ENCODE results near the gene MRPS18A. TPM values are rescaled to one million over a fixed set of nuclear protein-coding genes. Genes with fewer than 3 reads are reported as not detected.

Gene MRPS18A
- 33.0 and 39.1 TPM in 2 replicates for total RNA-seq (2012; rRNA removed)

DNA sequence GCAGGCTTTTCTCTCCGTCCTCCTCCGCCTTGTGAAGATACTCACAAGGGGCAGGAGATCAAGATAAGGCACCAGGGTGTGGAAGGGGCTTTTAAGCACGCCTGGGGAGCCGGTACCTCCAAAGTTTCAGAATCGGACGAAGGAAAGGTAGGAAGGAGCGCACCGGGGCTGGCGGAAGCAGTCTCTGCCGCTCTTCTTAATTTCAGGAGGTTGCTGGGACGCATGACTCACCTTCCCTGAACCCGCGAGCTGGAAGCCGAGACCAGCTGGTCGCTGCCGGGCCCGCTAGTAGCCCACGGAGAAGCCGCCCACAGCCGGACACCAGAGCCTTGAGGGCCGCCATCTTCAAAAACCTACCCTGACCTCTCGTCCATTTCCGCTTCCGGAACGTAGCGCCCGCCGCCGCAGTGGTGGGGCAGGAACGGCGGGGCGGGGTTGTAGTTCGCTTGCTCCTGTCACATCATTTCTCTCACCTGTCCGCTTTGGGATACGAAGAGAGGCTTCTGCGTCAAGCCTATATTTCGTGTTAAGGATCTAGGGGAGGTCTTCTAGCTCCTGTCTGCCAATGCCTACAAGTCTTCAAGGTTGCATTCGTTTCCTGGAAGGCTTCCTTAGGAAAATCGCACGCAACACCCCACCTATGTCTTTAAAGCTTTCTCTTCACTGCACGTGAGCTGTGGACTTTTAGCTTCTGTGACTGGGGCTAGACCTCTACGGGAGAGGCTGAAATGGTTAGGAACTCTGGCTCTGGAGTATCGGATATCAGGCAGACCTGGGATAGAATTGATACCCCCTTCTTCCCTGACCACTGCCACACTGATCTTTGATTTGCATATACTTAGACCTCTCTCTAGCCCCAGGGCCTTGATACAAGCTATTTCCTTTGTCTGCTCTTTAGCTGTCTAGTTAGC, at the start of gene MRPS18A:
TSS of gene MRPS18A (minus strand) at position 355 of the 911 bp plus-strand sequence. CDS start at position 343, 12 bp downstream.
- H3K4me1 ChIP-seq (ENCODE audit: control insufficient read depth, insufficient read depth, low read length) = peaks cover 16% of the 10 kb centered on the region
- peak within 1 kb of the TSS; percentile 87 for H3K4me2 ChIP-seq (ENCODE audit: low read length)
- no peaks in the 10 kb centered on the region for H3K27me3 ChIP-seq (ENCODE audit: control insufficient read depth, insufficient read depth, low read length)
- peak within 1 kb of the TSS; percentile 88 for H3K9ac ChIP-seq (ENCODE audit: low read depth, low read length)
- no peaks in the 10 kb centered on the region for H3K9me3 ChIP-seq (replicated peaks; ENCODE audit: low read length)
- H3K36me3 ChIP-seq (ENCODE audit: insufficient read depth, low read length) = peaks cover 4% of the 10 kb centered on the region
- H3K4me3 ChIP-seq (ENCODE audit: low read length) = peak within 1 kb of the TSS; percentile 80

DNA sequence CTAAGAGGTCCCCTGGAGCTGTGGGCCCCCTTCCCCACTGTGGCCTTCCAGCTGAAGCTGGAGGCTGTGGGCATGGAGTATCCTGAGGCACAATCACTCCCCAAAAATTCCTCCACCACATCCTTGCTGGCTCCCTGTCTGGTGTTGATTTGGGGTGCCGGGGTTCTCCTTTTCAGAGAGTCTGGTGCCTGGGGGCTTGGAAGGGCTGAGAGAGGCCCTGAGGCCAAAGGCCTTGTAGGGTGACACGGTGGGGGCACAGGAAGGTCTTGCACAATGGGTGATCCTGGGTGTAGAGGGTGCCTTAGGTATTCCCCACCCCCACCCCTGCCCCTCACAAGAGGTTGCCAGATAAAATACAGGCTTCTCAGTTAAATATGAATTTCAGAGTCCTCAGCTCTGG, 49.3 kb upstream of the MRPS18A start:
- Histone ChIP-seq H3K4me2 (ENCODE audit: low read length) (no peak overlapping the region), H3K4me1 (ENCODE audit: control insufficient read depth, insufficient read depth, low read length) (no peaks in the 10 kb centered on the region), H3K27me3 (ENCODE audit: control insufficient read depth, insufficient read depth, low read length) (peaks cover 30% of the 10 kb centered on the region), H3K4me3 (ENCODE audit: low read length) (no peak overlapping the region), H3K9ac (ENCODE audit: low read depth, low read length) (no peak overlapping the region), H3K9me3 (replicated peaks; ENCODE audit: low read length) (no peaks in the 10 kb centered on the region), H3K36me3 (ENCODE audit: insufficient read depth, low read length) (no peaks in the 10 kb centered on the region)

DNA sequence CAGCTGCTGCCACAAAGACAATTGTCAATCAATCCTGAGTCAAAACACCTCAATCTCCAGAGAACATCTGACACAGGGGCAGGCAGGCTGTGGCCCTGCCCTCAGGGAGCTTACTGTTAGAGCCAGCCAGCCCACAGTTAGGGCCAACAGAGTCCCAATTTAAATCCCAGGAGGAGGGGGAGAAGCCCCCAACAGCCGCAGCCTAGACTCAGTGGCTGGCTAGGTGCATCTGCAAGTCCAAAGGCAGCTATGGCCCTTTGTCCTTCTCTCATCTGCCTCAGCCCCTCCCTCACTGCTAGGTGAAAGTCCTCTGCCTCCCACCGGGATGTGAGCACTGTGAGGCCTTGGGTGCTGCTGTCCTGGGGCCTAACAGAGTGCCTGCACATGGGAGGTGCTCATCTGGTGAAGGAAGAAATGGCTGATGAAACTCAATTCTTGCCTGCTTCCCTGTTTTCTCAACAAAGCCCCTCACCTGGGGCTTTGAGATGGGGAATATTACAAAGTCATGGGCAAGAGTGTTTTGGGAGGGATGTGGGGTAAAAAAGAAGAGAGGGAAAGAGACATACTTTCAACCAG, 48.7 kb upstream of the MRPS18A start:
- no peaks in the 10 kb centered on the region for H3K36me3 ChIP-seq (ENCODE audit: insufficient read depth, low read length)
- H3K9me3 ChIP-seq (replicated peaks; ENCODE audit: low read length) = peaks cover 2% of the 10 kb centered on the region
- peaks cover 28% of the 10 kb centered on the region for H3K27me3 ChIP-seq (ENCODE audit: control insufficient read depth, insufficient read depth, low read length)
- no peak overlapping the region for H3K9ac ChIP-seq (ENCODE audit: low read depth, low read length)
- H3K4me1 ChIP-seq (ENCODE audit: control insufficient read depth, insufficient read depth, low read length) = no peaks in the 10 kb centered on the region
- no peak overlapping the region for H3K4me2 ChIP-seq (ENCODE audit: low read length)
- H3K4me3 ChIP-seq (ENCODE audit: low read length) = no peak overlapping the region

DNA sequence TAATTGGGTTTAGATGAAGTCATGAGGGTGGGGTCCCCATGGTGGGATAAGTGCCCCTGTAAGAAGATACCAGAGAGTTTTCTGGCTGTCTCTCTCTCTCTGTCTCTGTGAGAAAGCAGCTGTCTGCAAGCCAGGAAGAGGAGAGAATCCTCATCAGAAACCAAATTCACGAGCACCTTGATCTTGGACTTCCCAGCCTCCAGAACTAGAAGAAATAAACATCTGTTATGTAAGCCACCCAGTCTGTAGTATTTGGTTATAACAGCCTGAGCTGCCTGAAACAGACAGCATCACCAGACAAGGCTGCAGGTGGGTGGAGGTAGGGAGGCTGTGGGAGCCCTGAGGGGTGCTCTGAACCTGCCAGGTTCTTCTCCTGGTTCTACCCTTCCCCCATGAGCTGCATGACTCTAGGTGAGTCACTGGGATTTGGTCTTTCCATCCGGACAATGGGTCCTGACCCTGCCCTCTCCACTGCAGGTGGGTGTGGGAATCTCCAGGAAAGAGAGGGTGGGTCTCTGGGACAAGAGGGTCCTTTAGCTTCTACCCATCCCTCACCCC, 48.1 kb upstream of the MRPS18A start:
- H3K36me3 ChIP-seq (ENCODE audit: insufficient read depth, low read length) = no peaks in the 10 kb centered on the region
- no peaks in the 10 kb centered on the region for H3K4me1 ChIP-seq (ENCODE audit: control insufficient read depth, insufficient read depth, low read length)
- H3K9ac ChIP-seq (ENCODE audit: low read depth, low read length) = no peak overlapping the region
- peaks cover 5% of the 10 kb centered on the region for H3K9me3 ChIP-seq (replicated peaks; ENCODE audit: low read length)
- peaks cover 26% of the 10 kb centered on the region for H3K27me3 ChIP-seq (ENCODE audit: control insufficient read depth, insufficient read depth, low read length)
- no peak overlapping the region for H3K4me3 ChIP-seq (ENCODE audit: low read length)
- H3K4me2 ChIP-seq (ENCODE audit: low read length) = no peak overlapping the region

DNA sequence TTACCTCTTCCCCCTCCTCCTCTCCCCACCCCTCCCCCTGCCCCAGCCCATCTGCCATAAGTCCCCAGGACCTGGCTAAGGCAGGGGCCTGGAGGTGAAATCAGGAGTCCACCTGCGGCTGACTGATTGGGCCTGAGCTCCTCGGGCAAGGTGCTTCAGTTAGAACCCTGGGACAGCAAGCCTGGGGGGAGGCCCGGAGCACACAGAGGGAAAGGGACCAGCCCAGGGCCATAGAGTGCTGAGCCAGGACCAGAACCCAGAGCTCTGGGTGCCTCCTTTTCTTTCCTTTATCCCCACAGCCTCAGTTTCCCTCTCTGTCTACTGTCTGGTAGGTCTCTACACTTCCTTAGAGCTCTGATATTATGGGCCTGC, 46.7 kb upstream of the MRPS18A start:
- Histone ChIP-seq H3K4me1 (ENCODE audit: control insufficient read depth, insufficient read depth, low read length) (no peaks in the 10 kb centered on the region), H3K4me3 (ENCODE audit: low read length) (no peak overlapping the region), H3K36me3 (ENCODE audit: insufficient read depth, low read length) (no peaks in the 10 kb centered on the region), H3K27me3 (ENCODE audit: control insufficient read depth, insufficient read depth, low read length) (peaks cover 26% of the 10 kb centered on the region), H3K9me3 (replicated peaks; ENCODE audit: low read length) (peaks cover 5% of the 10 kb centered on the region), H3K9ac (ENCODE audit: low read depth, low read length) (no peak overlapping the region), H3K4me2 (ENCODE audit: low read length) (no peak overlapping the region)

DNA sequence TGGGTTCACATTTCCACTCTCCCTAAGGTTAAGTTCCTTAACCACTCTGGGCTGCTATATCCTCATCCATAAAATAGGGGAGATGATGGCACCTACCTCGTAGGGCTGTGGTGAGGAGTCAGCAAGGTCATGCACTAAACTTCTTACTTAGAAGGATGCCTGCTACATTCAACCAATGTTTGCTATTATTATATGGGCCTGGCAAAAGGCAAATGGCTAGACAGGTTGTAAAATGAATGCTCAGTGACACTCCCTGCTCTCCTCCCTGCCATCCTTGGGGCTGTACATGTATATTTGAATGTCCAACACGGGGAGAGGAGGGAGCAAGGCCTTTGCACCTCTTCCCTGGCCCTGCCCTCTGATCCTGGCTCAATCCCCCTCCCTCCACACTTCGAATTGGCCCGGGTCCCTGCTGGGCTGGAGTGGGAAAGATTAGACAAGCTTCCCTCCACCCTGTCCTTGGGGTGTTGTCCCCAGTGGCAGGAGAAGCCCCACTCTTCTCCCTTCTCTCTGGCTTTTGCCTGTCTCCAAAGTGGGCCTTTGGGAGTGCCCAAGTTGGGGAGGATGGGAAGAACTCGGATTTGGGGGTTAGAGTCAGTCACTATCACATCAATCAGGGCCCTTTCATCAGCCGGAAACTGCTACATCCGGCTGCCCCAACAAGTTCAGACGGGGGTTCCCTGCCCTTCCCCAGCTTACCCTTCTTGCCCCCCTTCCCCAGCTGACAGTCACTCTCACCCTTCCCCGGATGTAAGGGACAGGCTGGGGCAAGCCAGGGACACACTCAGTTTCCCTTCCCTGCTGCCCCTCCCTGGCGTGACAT, 46.1 kb upstream of the MRPS18A start:
- Histone ChIP-seq H3K36me3 (ENCODE audit: insufficient read depth, low read length) (no peaks in the 10 kb centered on the region), H3K27me3 (ENCODE audit: control insufficient read depth, insufficient read depth, low read length) (peaks cover 26% of the 10 kb centered on the region), H3K4me3 (ENCODE audit: low read length) (no peak overlapping the region), H3K4me1 (ENCODE audit: control insufficient read depth, insufficient read depth, low read length) (no peaks in the 10 kb centered on the region), H3K9me3 (replicated peaks; ENCODE audit: low read length) (peaks cover 5% of the 10 kb centered on the region), H3K9ac (ENCODE audit: low read depth, low read length) (no peak overlapping the region), H3K4me2 (ENCODE audit: low read length) (no peak overlapping the region)

DNA sequence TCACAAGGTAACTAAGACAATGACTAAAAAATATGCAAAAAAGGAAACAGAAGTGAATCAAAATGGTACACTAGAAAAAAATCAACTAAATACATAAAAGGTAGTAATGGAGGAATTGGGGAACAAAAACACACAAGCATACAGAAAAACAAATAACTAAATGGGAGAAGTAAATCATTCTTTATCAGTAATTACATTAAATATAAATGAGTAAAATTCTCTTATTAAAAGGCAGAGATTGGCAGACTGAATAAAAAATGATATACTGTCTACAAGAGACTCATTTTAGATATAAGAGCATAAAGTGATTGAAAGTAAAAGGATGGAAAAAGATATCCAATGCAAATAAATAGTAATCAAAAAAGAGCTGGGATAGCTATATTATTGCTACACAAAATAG, 43.0 kb upstream of the MRPS18A start:
- H3K4me3 ChIP-seq (ENCODE audit: low read length) = no peak overlapping the region
- no peak overlapping the region for H3K9ac ChIP-seq (ENCODE audit: low read depth, low read length)
- peaks cover 23% of the 10 kb centered on the region for H3K27me3 ChIP-seq (ENCODE audit: control insufficient read depth, insufficient read depth, low read length)
- no peak overlapping the region for H3K4me2 ChIP-seq (ENCODE audit: low read length)
- peaks cover 5% of the 10 kb centered on the region for H3K9me3 ChIP-seq (replicated peaks; ENCODE audit: low read length)
- no peaks in the 10 kb centered on the region for H3K36me3 ChIP-seq (ENCODE audit: insufficient read depth, low read length)
- peaks cover 2% of the 10 kb centered on the region for H3K4me1 ChIP-seq (ENCODE audit: control insufficient read depth, insufficient read depth, low read length)

DNA sequence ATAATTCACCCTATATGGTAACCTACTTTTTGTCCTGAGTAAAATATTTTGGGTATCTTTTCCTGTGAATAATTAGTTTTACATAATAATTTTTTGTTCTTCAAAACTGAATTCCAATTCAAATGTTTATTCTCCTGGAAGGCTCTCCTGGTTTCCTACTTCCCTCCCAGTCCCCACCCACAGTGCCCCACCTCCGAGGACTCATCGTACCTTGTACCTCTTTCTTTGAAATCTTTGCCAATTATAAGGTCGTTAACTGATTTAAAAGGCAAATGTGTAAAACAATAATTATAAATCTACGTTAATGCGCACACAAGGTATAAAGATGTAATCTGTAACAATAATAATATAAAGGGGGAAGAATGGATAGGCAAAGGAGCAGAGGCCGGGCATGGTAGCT, 41.9 kb upstream of the MRPS18A start:
- Histone ChIP-seq H3K36me3 (ENCODE audit: insufficient read depth, low read length) (no peaks in the 10 kb centered on the region), H3K4me3 (ENCODE audit: low read length) (no peak overlapping the region), H3K27me3 (ENCODE audit: control insufficient read depth, insufficient read depth, low read length) (peaks cover 20% of the 10 kb centered on the region), H3K4me1 (ENCODE audit: control insufficient read depth, insufficient read depth, low read length) (peaks cover 13% of the 10 kb centered on the region), H3K9me3 (replicated peaks; ENCODE audit: low read length) (peaks cover 5% of the 10 kb centered on the region), H3K4me2 (ENCODE audit: low read length) (no peak overlapping the region), H3K9ac (ENCODE audit: low read depth, low read length) (no peak overlapping the region)

DNA sequence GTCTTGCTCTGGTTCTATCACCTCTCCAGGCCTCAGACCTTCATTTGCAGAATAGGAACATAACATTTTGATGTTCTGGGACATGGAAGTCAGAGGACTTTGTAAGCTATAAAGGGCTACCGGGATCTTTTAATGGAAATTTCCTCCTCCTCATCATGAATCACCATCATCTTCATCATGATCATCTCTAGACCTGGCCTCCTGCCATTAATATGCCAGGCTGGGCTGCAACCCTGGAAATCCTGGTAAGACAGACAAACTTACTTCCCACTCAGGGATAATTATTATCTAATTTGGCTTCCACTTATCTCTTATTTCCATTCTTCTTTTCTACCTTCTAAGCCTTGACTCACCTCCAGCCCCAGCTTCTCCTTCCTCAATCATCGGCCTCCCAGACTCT, 41.0 kb upstream of the MRPS18A start:
- H3K27me3 ChIP-seq (ENCODE audit: control insufficient read depth, insufficient read depth, low read length) = peaks cover 19% of the 10 kb centered on the region
- no peak overlapping the region for H3K9ac ChIP-seq (ENCODE audit: low read depth, low read length)
- peaks cover 5% of the 10 kb centered on the region for H3K9me3 ChIP-seq (replicated peaks; ENCODE audit: low read length)
- H3K4me2 ChIP-seq (ENCODE audit: low read length) = no peak overlapping the region
- peaks cover 19% of the 10 kb centered on the region for H3K4me1 ChIP-seq (ENCODE audit: control insufficient read depth, insufficient read depth, low read length)
- H3K4me3 ChIP-seq (ENCODE audit: low read length) = no peak overlapping the region
- H3K36me3 ChIP-seq (ENCODE audit: insufficient read depth, low read length) = no peaks in the 10 kb centered on the region

DNA sequence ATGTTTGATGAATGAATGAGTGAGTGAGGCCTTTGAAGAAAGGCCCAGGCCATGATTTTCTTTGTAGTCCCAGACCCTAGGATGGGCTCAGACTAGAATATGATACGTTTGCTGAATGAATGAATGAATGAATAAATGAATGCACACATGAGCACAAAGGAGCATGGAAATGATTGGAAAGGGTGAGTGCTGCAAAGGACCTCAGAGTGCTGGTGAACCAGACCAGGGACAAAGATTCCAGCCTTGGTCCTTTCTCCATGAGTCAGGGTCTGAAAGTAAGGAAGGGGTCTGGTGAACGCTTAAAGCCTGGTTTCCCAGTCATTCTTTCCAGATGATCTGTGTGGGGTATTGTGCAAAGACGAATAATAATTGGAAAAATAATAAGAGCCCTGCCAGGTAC, 40.0 kb upstream of the MRPS18A start:
- Histone ChIP-seq H3K4me1 (ENCODE audit: control insufficient read depth, insufficient read depth, low read length) (peaks cover 19% of the 10 kb centered on the region), H3K9me3 (replicated peaks; ENCODE audit: low read length) (peaks cover 5% of the 10 kb centered on the region), H3K36me3 (ENCODE audit: insufficient read depth, low read length) (no peaks in the 10 kb centered on the region), H3K4me3 (ENCODE audit: low read length) (no peak overlapping the region), H3K9ac (ENCODE audit: low read depth, low read length) (no peak overlapping the region), H3K4me2 (ENCODE audit: low read length) (no peak overlapping the region), H3K27me3 (ENCODE audit: control insufficient read depth, insufficient read depth, low read length) (peaks cover 14% of the 10 kb centered on the region)
